ENCODE results near the gene MARCHF4.

The MARCHF4 gene

GRCh38 chr2:216348756-216349308, 23.5 kb downstream of the MARCHF4 start:
- no peak for DNase-seq

GRCh38 chr2:216346781-216347180, 25.5 kb downstream of the MARCHF4 start:
- no peak for DNase-seq

- no peak for DNase-seq
Measured at GRCh38 chr2:216345846-216346245, 26.4 kb downstream of the MARCHF4 start.

- no peak for DNase-seq
Measured at GRCh38 chr2:216344950-216345300, 27.4 kb downstream of the MARCHF4 start.

GRCh38 chr2:216344206-216344949, 27.9 kb downstream of the MARCHF4 start:
- no peak for DNase-seq

GRCh38 chr2:216343221-216343980, 28.9 kb downstream of the MARCHF4 start:
- no peak for DNase-seq

GRCh38 chr2:216341121-216341520, 31.2 kb downstream of the MARCHF4 start:
- peak; percentile 50 to 78 for DNase-seq

- peak in 1 of 2 experiments; percentile 78 for DNase-seq
Measured at GRCh38 chr2:216340280-216340631, 32.0 kb downstream of the MARCHF4 start.

- peak; percentile 97 to 98 for DNase-seq
Measured at GRCh38 chr2:216339456-216340279, 32.6 kb downstream of the MARCHF4 start.

GRCh38 chr2:216335252-216335651, 37.0 kb downstream of the MARCHF4 start:
- DNase-seq: no peak

- no peak for DNase-seq
Measured at GRCh38 chr2:216328347-216328746, 43.9 kb downstream of the MARCHF4 start.

- peak in 1 of 2 experiments; percentile 52 for DNase-seq
Measured at GRCh38 chr2:216327447-216327935, 44.8 kb downstream of the MARCHF4 start.
